ENCODE measurements around the gene FICD. TPM values are rescaled to one million over a fixed set of nuclear protein-coding genes. Genes with fewer than 3 reads are reported as not detected.
A peak's percentile ranks its signal among the peaks of the same experiment; 100 is the strongest.

FICD gene
- total RNA-seq, 2 experiments from 2014 or later, result 5.7 to 6.0 TPM

DNA sequence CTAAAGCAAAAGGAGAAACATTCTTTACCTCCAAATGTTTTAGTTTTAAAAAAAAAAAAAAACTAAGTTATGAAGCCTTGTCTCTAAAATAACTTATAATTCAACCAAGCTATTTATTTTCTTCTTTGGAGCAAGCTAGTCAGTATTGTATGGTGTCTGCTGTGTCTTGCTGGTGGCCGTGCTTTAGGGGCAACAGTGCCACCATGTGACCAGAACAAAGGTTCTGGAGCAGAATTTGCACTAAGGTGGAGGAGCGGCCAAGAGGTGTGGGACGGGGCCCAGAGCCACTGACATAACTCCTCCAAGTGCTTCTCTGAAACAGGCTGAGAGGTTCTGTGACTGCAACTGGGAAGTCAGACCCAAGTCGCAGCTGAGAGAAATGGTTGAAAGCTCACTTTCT lies 4.5 kb downstream of the FICD start:
- H3K4me3 Mint-ChIP-seq, result no peak overlapping the region
- DNase-seq, result no peak
- peaks cover 35% of the 10 kb centered on the region for H3K36me3 Mint-ChIP-seq
- no peaks in the 10 kb centered on the region for H3K9me3 Mint-ChIP-seq
- POLR2A ChIA-PET, result interaction anchor here (0.9 kb wide), 1 partner anchor 337 kb away, joined by 3 read pairs; no protein-coding TSS in a partner anchor
- no peaks in the 10 kb centered on the region for H3K27me3 Mint-ChIP-seq
- peaks cover 21% of the 10 kb centered on the region for H3K4me1 Mint-ChIP-seq (ENCODE audit: low read depth)
- intact Hi-C loops (cut with micrococcal nuclease), result loop anchor here (5.0 to 10.0 kb wide), 4 partner anchors 185 to 832 kb away; partner anchors contain the start of genes CMKLR1, CORO1C and PWP1
- H3K27ac Mint-ChIP-seq, result no peak overlapping the region
- CTCF ChIA-PET, result no interaction called here

GRCh38 chr12:108523365-108523764 lies 8.3 kb downstream of the FICD start:
- Mint-ChIP-seq H3K27me3 (no peaks in the 10 kb centered on the region), H3K9me3 (no peaks in the 10 kb centered on the region), H3K4me1 (ENCODE audit: low read depth) (peaks cover 8% of the 10 kb centered on the region), H3K27ac (no peak overlapping the region), H3K36me3 (peaks cover 49% of the 10 kb centered on the region), H3K4me3 (no peak overlapping the region)
- ChIA-PET CTCF (interaction anchor here (1.3 to 2.6 kb wide), 2 partner anchors 11 to 95 kb away, joined by 3 to 11 read pairs; no protein-coding TSS in a partner anchor), POLR2A (no interaction called here)
- no peak for DNase-seq
- intact Hi-C loops (cut with micrococcal nuclease), result no loop called here

DNA sequence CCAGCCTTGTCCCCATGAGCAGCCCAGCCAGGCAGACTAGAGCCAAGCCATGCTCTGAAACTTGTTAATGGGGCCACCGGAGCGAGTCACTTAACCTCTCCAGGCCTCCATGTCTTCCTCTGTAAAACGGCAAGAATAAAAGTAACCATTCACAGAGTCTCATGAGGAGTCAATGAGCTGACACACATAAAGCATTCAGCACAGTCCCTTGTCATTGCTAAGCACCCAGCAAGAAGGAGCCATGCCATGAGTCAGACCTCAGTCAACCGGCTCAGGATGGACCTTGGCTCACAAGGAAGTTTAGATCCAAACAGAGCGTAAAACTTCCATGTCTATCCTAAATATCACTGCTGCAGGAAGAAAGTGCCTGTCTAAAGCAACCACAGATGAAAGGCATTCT lies 10.6 kb downstream of the FICD start:
- Mint-ChIP-seq H3K4me3 (no peak overlapping the region), H3K9me3 (no peaks in the 10 kb centered on the region), H3K36me3 (peaks cover 53% of the 10 kb centered on the region), H3K27ac (peak overlapping the region; percentile 36), H3K4me1 (ENCODE audit: low read depth) (peaks cover 5% of the 10 kb centered on the region), H3K27me3 (no peaks in the 10 kb centered on the region)
- intact Hi-C loops (cut with micrococcal nuclease), result no loop called here
- POLR2A ChIA-PET, result interaction anchor here (1.0 kb wide), 1 partner anchor 9 kb away, joined by 3 read pairs; no protein-coding TSS in a partner anchor
- DNase-seq, result no peak
- CTCF ChIA-PET, result no interaction called here

- peak overlapping the region; percentile 58 for H3K27ac Mint-ChIP-seq
- POLR2A ChIA-PET, result interaction anchor here (1.0 kb wide), 1 partner anchor 10 kb away, joined by 3 read pairs; no protein-coding TSS in a partner anchor
- CTCF ChIA-PET, result no interaction called here
- no peaks in the 10 kb centered on the region for H3K9me3 Mint-ChIP-seq
- no peak for DNase-seq
- no peak overlapping the region for H3K4me3 Mint-ChIP-seq
- H3K4me1 Mint-ChIP-seq (ENCODE audit: low read depth), result peaks cover 5% of the 10 kb centered on the region
- peaks cover 53% of the 10 kb centered on the region for H3K36me3 Mint-ChIP-seq
- H3K27me3 Mint-ChIP-seq, result no peaks in the 10 kb centered on the region
- intact Hi-C loops (cut with micrococcal nuclease), result no loop called here
Observed at GRCh38 chr12:108526482-108527165, 11.5 kb downstream of the FICD start.

- Mint-ChIP-seq H3K9me3 (no peaks in the 10 kb centered on the region), H3K27me3 (no peaks in the 10 kb centered on the region), H3K27ac (peak overlapping the region; percentile 58), H3K4me1 (ENCODE audit: low read depth) (peaks cover 5% of the 10 kb centered on the region), H3K4me3 (no peak overlapping the region), H3K36me3 (peaks cover 52% of the 10 kb centered on the region)
- DNase-seq, result no peak
- CTCF ChIA-PET, result no interaction called here
- intact Hi-C loops (cut with micrococcal nuclease), result no loop called here
- POLR2A ChIA-PET, result no interaction called here
Observed at GRCh38 chr12:108527166-108527496, 12.1 kb downstream of the FICD start.

- Mint-ChIP-seq H3K9me3 (no peaks in the 10 kb centered on the region), H3K27ac (no peak overlapping the region), H3K27me3 (no peaks in the 10 kb centered on the region), H3K4me3 (no peak overlapping the region), H3K36me3 (peaks cover 52% of the 10 kb centered on the region), H3K4me1 (ENCODE audit: low read depth) (peaks cover 5% of the 10 kb centered on the region)
- CTCF ChIA-PET, result interaction anchor here (1.0 kb wide), 1 partner anchor 88 kb away, joined by 8 read pairs; no protein-coding TSS in a partner anchor
- POLR2A ChIA-PET, result no interaction called here
- intact Hi-C loops (cut with micrococcal nuclease), result no loop called here
- no peak for DNase-seq
Observed at GRCh38 chr12:108530161-108530560, 15.1 kb downstream of the FICD start.

DNA sequence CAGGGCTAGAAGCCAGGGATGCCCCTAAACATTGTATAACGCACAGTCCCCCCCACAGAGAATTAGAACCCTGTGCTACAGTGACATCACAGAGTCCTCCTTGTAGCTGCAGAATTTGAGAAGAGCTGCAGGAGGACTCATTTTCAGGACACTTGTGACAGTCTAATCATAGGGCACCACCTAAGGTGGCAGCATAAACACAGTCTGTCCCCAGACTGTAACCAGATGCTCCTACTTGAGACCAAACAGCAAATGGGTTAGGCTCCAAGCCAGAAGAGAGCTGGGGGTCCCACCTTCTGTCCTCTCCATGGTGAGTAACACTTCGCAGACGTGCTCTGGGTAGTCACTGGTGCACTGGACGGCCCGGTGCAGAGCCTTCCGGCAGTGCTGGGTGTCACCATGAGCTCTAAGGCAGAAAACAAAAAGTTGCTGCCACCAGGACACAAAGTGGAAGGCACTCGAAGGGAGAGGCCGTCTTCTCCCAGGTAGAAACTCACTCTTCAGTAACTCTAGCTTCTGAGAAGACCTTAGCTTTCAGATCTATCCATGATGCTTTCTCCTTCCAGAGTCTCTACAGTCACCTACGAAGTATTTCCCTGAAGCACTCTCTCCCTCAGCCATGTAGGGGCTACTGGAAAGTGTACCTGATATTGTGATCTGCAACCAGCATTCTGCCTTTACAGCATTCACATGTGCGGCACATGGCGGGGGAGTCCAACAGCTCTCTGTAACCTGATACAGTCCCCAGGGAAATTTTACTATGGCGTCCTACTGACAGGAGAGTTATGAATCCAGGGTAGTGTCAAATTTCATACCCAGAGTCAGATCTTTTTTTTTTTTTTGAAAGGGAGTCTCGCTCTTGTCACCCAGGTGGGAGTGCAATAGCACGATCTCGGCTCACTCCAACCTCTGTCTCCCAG lies 17.1 kb downstream of the FICD start:
- intact Hi-C loops (cut with micrococcal nuclease), result no loop called here
- ChIA-PET CTCF (interaction anchor here (1.4 kb wide), 1 partner anchor 419 kb away, joined by 3 read pairs; no protein-coding TSS in a partner anchor), POLR2A (no interaction called here)
- Mint-ChIP-seq H3K27ac (no peak overlapping the region), H3K27me3 (no peaks in the 10 kb centered on the region), H3K4me3 (no peak overlapping the region), H3K36me3 (peaks cover 53% of the 10 kb centered on the region), H3K9me3 (no peaks in the 10 kb centered on the region), H3K4me1 (ENCODE audit: low read depth) (peaks cover 3% of the 10 kb centered on the region)
- no peak for DNase-seq

DNA sequence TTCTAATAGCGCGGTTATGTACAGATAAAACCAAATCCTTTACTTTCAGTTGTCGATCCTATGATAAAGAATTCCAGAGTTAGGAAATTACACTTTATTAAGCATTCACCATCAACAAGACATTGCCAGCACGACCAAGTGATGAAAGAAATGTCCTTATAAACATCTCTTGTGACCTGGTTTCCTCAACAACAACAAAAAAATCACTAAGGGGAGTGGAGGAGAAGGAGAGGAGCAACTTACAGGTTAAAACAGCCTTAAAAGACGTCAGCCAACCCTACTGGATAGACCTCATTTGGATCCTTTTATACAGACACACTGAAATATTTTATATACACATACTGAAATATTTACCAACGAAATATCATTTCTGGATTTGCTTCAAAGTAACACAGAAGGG lies 23.1 kb downstream of the FICD start:
- DNase-seq, result no peak
- ChIA-PET CTCF (interaction anchor here (0.7 kb wide), 1 partner anchor 525 kb away, joined by 3 read pairs; no protein-coding TSS in a partner anchor), POLR2A (no interaction called here)
- Mint-ChIP-seq H3K27ac (no peak overlapping the region), H3K4me1 (ENCODE audit: low read depth) (peaks cover 16% of the 10 kb centered on the region), H3K36me3 (peaks cover 46% of the 10 kb centered on the region), H3K4me3 (no peak overlapping the region), H3K27me3 (no peaks in the 10 kb centered on the region), H3K9me3 (no peaks in the 10 kb centered on the region)
- intact Hi-C loops (cut with micrococcal nuclease), result no loop called here

DNA sequence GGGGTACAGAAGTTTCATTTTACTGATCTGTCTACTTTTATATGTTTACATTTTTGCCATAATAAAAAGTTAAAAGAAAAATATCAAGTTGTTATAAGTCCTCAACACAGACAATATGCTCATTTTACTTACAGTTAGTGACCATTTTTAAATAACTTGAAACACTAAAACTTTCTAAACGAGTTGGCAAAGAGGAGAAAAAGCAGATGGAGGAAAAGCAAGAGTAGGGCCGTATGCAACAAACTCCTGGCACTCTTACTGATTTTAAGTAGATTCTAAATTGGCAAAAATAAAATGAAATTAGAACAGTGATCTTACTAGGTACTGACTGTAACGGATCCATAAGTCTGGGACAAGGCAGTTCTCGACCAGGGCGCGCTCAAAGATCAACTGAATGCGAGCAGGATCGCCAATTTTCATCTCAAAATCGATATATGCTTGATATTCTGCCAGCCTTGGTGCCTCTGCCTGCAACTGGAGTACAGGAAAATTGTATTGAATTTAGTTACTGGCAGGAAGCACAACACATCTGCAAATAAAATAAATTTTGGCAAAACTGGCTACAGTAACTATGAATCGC lies 23.6 kb downstream of the FICD start:
- Mint-ChIP-seq H3K27me3 (no peaks in the 10 kb centered on the region), H3K9me3 (no peaks in the 10 kb centered on the region), H3K27ac (peak overlapping the region; percentile 38), H3K4me1 (ENCODE audit: low read depth) (peaks cover 16% of the 10 kb centered on the region), H3K4me3 (no peak overlapping the region), H3K36me3 (peaks cover 50% of the 10 kb centered on the region)
- CTCF ChIA-PET, result no interaction called here
- POLR2A ChIA-PET, result no interaction called here
- intact Hi-C loops (cut with micrococcal nuclease), result no loop called here
- DNase-seq, result no peak

DNA sequence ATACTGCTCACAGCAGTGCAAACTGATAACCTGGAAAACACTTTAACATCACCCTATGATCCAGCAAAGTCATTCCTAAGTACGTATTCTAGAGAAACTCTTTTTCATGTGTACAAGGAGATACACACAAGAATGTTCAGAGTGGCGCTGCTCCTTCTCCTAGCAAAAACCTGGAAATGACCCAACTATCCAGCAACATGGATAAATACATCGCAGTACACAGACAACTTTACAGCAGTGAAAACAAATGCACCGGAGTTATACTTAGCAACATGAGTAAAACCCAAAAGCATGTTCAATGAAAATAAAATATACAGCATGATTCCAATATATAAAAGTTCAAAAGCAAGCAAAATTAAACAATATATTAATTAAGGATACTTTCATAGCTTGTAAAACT lies 27.2 kb downstream of the FICD start:
- ChIA-PET POLR2A (no interaction called here), CTCF (no interaction called here)
- Mint-ChIP-seq H3K27ac (no peak overlapping the region), H3K4me3 (no peak overlapping the region), H3K27me3 (no peaks in the 10 kb centered on the region), H3K9me3 (no peaks in the 10 kb centered on the region), H3K36me3 (peaks cover 46% of the 10 kb centered on the region), H3K4me1 (ENCODE audit: low read depth) (peaks cover 16% of the 10 kb centered on the region)
- DNase-seq, result no peak
- intact Hi-C loops (cut with micrococcal nuclease), result no loop called here

GRCh38 chr12:108543652-108544051 lies 28.6 kb downstream of the FICD start:
- Mint-ChIP-seq H3K4me1 (ENCODE audit: low read depth) (peaks cover 23% of the 10 kb centered on the region), H3K27ac (no peak overlapping the region), H3K36me3 (peaks cover 44% of the 10 kb centered on the region), H3K27me3 (no peaks in the 10 kb centered on the region), H3K9me3 (no peaks in the 10 kb centered on the region), H3K4me3 (no peak overlapping the region)
- intact Hi-C loops (cut with micrococcal nuclease), result no loop called here
- ChIA-PET POLR2A (no interaction called here), CTCF (interaction anchor here (0.9 to 1.6 kb wide), 2 partner anchors 21 to 74 kb away, joined by 3 to 5 read pairs; no protein-coding TSS in a partner anchor)
- DNase-seq, result no peak

DNA sequence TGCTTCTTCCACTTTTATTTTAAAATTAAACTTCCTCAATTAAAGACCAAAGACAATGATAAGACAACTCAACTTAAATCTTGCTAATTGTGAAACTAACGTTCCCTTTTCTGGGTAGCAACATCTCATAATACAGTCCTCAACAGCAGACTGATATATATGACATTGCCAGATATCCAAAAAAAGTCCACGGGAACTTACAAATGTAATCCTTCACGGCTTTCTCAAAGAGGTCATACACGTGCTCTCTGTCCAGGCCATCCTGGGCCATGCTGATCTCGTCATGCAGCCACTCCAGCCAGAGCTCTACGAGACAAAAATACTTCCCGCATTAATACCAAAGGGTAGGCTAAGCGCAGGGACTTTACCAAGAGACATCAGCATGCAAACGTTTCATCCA lies 32.6 kb downstream of the FICD start:
- peaks cover 37% of the 10 kb centered on the region for H3K36me3 Mint-ChIP-seq
- no peak for DNase-seq
- H3K9me3 Mint-ChIP-seq, result no peaks in the 10 kb centered on the region
- H3K4me3 Mint-ChIP-seq, result no peak overlapping the region
- no peaks in the 10 kb centered on the region for H3K27me3 Mint-ChIP-seq
- H3K4me1 Mint-ChIP-seq (ENCODE audit: low read depth), result peaks cover 36% of the 10 kb centered on the region
- CTCF ChIA-PET, result no interaction called here
- no peak overlapping the region for H3K27ac Mint-ChIP-seq
- intact Hi-C loops (cut with micrococcal nuclease), result no loop called here
- POLR2A ChIA-PET, result no interaction called here

Data from activated CD4-positive, alpha-beta memory T cell treated with anti-CD3 and anti-CD28 coated beads for 36 hours (primary cell).